GM21423 (cell line): Measurements from ENCODE around the gene NRCAM.

Experiments
- ATAC-seq: cut with Tn5 transposase; IDR thresholded peaks from one replicate; pipeline ENCODE4 v1.9.1; 2021; ENCODE audit warnings: mild to moderate bottlenecking, moderate library complexity; ENCODE audit not compliant: unreplicated experiment

Gene NRCAM

GRCh38 chr7:108140671-108141070 lies 315.6 kb downstream of the NRCAM start:
- no peak for ATAC-seq

GRCh38 chr7:108138911-108139310 lies 317.3 kb downstream of the NRCAM start:
- no peak for ATAC-seq

GRCh38 chr7:108137993-108138392 lies 318.2 kb downstream of the NRCAM start:
- ATAC-seq: no peak

- ATAC-seq: no peak
These were observed 319.2 kb downstream of the NRCAM start for GRCh38 chr7:108137040-108137439.

- peak; percentile 14 for ATAC-seq
These were observed 320.0 kb downstream of the NRCAM start for GRCh38 chr7:108136191-108136688.

GRCh38 chr7:108135446-108136190 lies 320.6 kb downstream of the NRCAM start:
- peak; percentile 95 for ATAC-seq

GRCh38 chr7:108134486-108134885 lies 321.8 kb downstream of the NRCAM start:
- ATAC-seq: no peak

- ATAC-seq: no peak
These were observed 323.5 kb downstream of the NRCAM start for GRCh38 chr7:108132551-108133265.

GRCh38 chr7:108130261-108130660 lies 326.0 kb downstream of the NRCAM start, which contains the start of gene LAMB4:
Gene LAMB4 (minus strand): TSS chr7:108130361. CDS start chr7:108123164, 7,197 bp downstream.
- no peak for ATAC-seq

GRCh38 chr7:108129018-108129965 lies 326.9 kb downstream of the NRCAM start:
- ATAC-seq: no peak

GRCh38 chr7:108128514-108128913 lies 327.7 kb downstream of the NRCAM start:
- no peak for ATAC-seq

- ATAC-seq: no peak
These were observed 328.8 kb downstream of the NRCAM start for GRCh38 chr7:108127461-108127860.

GRCh38 chr7:108124820-108125219 lies 331.4 kb downstream of the NRCAM start:
- ATAC-seq: no peak

GRCh38 chr7:108122181-108122580 lies 334.1 kb downstream of the NRCAM start:
- ATAC-seq: no peak

GRCh38 chr7:108120933-108121332 lies 335.3 kb downstream of the NRCAM start:
- no peak for ATAC-seq

- no peak for ATAC-seq
These were observed 336.0 kb downstream of the NRCAM start for GRCh38 chr7:108120196-108120595.

GRCh38 chr7:108118959-108119358 lies 337.3 kb downstream of the NRCAM start:
- ATAC-seq: no peak

- ATAC-seq: peak; percentile 90
These were observed 342.0 kb downstream of the NRCAM start for GRCh38 chr7:108114117-108114841.

GRCh38 chr7:108112683-108113082 lies 343.6 kb downstream of the NRCAM start:
- ATAC-seq: no peak

- ATAC-seq: peak; percentile 57
These were observed 346.9 kb downstream of the NRCAM start for GRCh38 chr7:108109221-108109908.
